ENCODE measurements around the gene TSPYL1. TPM values are rescaled to one million over a fixed set of nuclear protein-coding genes. Genes with fewer than 3 reads are reported as not detected.

The TSPYL1 gene
- total RNA-seq, 1 experiment from 2014 or later: 73.1 TPM

GRCh38 chr6:116247285-116247684, 32.4 kb downstream of the TSPYL1 start:
- Histone ChIP-seq H3F3A (ENCODE audit: insufficient read depth, low read depth) (no peaks in the 10 kb centered on the region), H3K27ac (no peak overlapping the region), H2AFZ (no peak overlapping the region), H4K20me1 (ENCODE audit: insufficient read depth) (no peaks in the 10 kb centered on the region), H3K36me3 (ENCODE audit: low read depth) (0 out of 2 replicates have a peak, but pooled peaks cover 4% of the 10 kb centered on the region), H3K9me2 (ENCODE audit: insufficient read depth) (no peaks in the 10 kb centered on the region), H3K27me3 (ENCODE audit: insufficient read depth, low read depth) (no peaks in the 10 kb centered on the region), H3K4me2 (no peak overlapping the region), H3K9me3 (ENCODE audit: insufficient read depth, low read depth) (no peaks in the 10 kb centered on the region), H3K4me3 (no peak overlapping the region), H3K79me2 (ENCODE audit: low read depth) (peaks cover 12% of the 10 kb centered on the region), H3K4me1 (replicated peaks; ENCODE audit: insufficient read depth) (peaks cover 32% of the 10 kb centered on the region)
- POLR2A ChIA-PET (ENCODE audit: unreplicated experiment): no interaction called here
- intact Hi-C loops (cut with micrococcal nuclease; ENCODE audit: unreplicated experiment): no loop called here
- DNase-seq: no peak
- TF ChIP-seq EZH2 (IDR thresholded peaks at IDR 0.05; ENCODE audit: low read depth) (no peak), CTCF (conservative IDR thresholded peaks at IDR 0.05) (no peak)
- CTCF ChIA-PET: no interaction called here
- BruUV-seq (replicated peaks): no TSS peak

GRCh38 chr6:116246089-116246488, 33.6 kb downstream of the TSPYL1 start:
- Histone ChIP-seq H3F3A (ENCODE audit: insufficient read depth, low read depth) (no peaks in the 10 kb centered on the region), H3K9me3 (ENCODE audit: insufficient read depth, low read depth) (no peaks in the 10 kb centered on the region), H3K4me1 (replicated peaks; ENCODE audit: insufficient read depth) (peaks cover 20% of the 10 kb centered on the region), H3K4me2 (no peak overlapping the region), H3K9me2 (ENCODE audit: insufficient read depth) (no peaks in the 10 kb centered on the region), H3K27ac (no peak overlapping the region), H3K79me2 (ENCODE audit: low read depth) (peaks cover 5% of the 10 kb centered on the region; the same call in 1 of the 2 replicates), H3K36me3 (ENCODE audit: low read depth) (no peaks in the 10 kb centered on the region), H3K27me3 (ENCODE audit: insufficient read depth, low read depth) (no peaks in the 10 kb centered on the region), H3K4me3 (no peak overlapping the region), H2AFZ (no peak overlapping the region), H4K20me1 (ENCODE audit: insufficient read depth) (no peaks in the 10 kb centered on the region)
- intact Hi-C loops (cut with micrococcal nuclease; ENCODE audit: unreplicated experiment): no loop called here
- DNase-seq: no peak
- TF ChIP-seq CTCF (conservative IDR thresholded peaks at IDR 0.05) (no peak), EZH2 (IDR thresholded peaks at IDR 0.05; ENCODE audit: low read depth) (no peak)
- BruUV-seq (replicated peaks): no TSS peak
- POLR2A ChIA-PET (ENCODE audit: unreplicated experiment): no interaction called here
- CTCF ChIA-PET: no interaction called here

GRCh38 chr6:116244284-116244683, 35.4 kb downstream of the TSPYL1 start:
- Histone ChIP-seq H3K4me3 (no peak overlapping the region), H3K9me3 (ENCODE audit: insufficient read depth, low read depth) (no peaks in the 10 kb centered on the region), H3K27ac (no peak overlapping the region), H3K9me2 (ENCODE audit: insufficient read depth) (no peaks in the 10 kb centered on the region), H3K27me3 (ENCODE audit: insufficient read depth, low read depth) (no peaks in the 10 kb centered on the region), H3F3A (ENCODE audit: insufficient read depth, low read depth) (no peaks in the 10 kb centered on the region), H3K4me2 (no peak overlapping the region), H2AFZ (no peak overlapping the region), H3K4me1 (replicated peaks; ENCODE audit: insufficient read depth) (peaks cover 6% of the 10 kb centered on the region), H4K20me1 (ENCODE audit: insufficient read depth) (no peaks in the 10 kb centered on the region), H3K36me3 (ENCODE audit: low read depth) (no peaks in the 10 kb centered on the region), H3K79me2 (ENCODE audit: low read depth) (no peaks in the 10 kb centered on the region)
- POLR2A ChIA-PET (ENCODE audit: unreplicated experiment): no interaction called here
- no TSS peak for BruUV-seq (replicated peaks)
- intact Hi-C loops (cut with micrococcal nuclease; ENCODE audit: unreplicated experiment): no loop called here
- DNase-seq: peak in 1 of 2 experiments; percentile 44
- TF ChIP-seq CTCF (conservative IDR thresholded peaks at IDR 0.05): no peak
- TF ChIP-seq EZH2 (IDR thresholded peaks at IDR 0.05; ENCODE audit: low read depth): no peak
- CTCF ChIA-PET: no interaction called here
